Spleen (tissue), 3 donors: Measurements from ENCODE around the gene DPM2.
A peak's percentile ranks its signal among the peaks of the same experiment; 100 is the strongest.

Source experiments
- POLR2A ChIP-seq, 3 donors: fragments of 450-650 bp; IDR thresholded peaks; one replicate each; pipeline ENCODE4 v1.5.1; 2017; ENCODE audit warnings: antibody characterized with exemption in 3 of 3, mild to moderate bottlenecking in 1 of 3
- POLR2AphosphoS5 ChIP-seq, 3 donors: sonication (generic); formaldehyde crosslinking; IDR thresholded peaks; one replicate each; pipeline ENCODE4 v1.5.1; 2017; ENCODE audit warnings: antibody characterized with exemption in 3 of 3

DNA sequence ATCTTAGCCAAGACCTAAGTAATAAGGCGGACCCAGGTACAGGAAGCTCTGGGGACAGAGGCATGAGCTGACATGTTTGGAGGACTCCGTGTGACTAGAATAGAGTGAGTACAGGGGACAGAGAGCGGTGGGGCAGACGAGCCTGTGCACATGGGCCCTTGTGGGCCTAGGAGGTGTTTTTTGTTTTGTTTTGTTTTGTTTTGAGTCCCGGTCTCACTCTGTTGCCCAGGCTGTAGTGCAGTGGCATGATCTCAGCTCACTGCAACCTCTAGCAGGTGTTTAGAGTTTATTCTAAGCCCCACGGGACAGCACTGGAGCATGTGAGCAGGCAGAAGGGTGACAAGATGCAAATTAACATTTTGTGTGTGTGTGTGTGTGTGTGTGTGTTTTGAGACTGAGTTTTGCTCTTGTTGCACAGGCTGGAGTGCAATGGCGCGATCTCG is 46.2 kb upstream of the DPM2 start:
- TF ChIP-seq POLR2A (IDR thresholded peaks at IDR 0.05) (no peak), POLR2AphosphoS5 (IDR thresholded peaks at IDR 0.05) (peak in 2 of 3 donors; percentile 50 to 55)
